Measurements from ENCODE around the gene ERI2.

The ERI2 gene

DNA sequence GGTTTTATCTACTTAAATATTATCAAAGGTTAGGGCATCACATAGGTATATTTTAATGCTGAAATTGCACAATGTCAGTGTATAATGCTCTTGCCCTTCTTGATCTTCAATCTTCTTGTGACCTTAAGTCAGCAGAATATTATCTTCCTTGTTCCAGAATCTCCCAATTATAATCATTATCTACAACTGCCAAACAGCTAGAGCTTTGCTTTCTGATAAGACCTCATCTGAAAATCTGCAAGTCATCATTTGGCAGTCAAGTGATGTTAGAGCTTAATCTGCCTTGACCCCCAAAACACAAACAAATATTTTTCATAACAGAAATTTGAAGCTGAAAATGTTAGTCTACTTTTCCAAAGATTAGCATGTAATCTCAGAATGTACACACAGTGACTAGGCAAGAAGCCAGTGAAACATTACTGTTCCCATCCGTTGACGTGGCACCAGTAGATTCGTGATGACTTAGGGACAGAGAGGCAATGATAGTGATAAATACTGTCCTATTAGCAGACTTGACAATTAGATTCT, 19.8 kb upstream of the ERI2 start:
- ChIA-PET CTCF (interaction anchor here (2.3 to 4.1 kb wide), 2 partner anchors 11 to 22 kb away, joined by 7 to 25 read pairs; no protein-coding TSS in a partner anchor), POLR2A (no interaction called here)
- TF ChIP-seq, protein P1, sequence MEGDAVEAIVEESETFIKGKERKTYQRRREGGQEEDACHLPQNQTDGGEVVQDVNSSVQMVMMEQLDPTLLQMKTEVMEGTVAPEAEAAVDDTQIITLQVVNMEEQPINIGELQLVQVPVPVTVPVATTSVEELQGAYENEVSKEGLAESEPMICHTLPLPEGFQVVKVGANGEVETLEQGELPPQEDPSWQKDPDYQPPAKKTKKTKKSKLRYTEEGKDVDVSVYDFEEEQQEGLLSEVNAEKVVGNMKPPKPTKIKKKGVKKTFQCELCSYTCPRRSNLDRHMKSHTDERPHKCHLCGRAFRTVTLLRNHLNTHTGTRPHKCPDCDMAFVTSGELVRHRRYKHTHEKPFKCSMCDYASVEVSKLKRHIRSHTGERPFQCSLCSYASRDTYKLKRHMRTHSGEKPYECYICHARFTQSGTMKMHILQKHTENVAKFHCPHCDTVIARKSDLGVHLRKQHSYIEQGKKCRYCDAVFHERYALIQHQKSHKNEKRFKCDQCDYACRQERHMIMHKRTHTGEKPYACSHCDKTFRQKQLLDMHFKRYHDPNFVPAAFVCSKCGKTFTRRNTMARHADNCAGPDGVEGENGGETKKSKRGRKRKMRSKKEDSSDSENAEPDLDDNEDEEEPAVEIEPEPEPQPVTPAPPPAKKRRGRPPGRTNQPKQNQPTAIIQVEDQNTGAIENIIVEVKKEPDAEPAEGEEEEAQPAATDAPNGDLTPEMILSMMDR (IDR thresholded peaks at IDR 0.05; ENCODE audit: control extremely low read depth, extremely low read depth, low read depth, missing control alignments), result no peak
- no peak for DNase-seq (ENCODE audit: extremely low spot score)

DNA sequence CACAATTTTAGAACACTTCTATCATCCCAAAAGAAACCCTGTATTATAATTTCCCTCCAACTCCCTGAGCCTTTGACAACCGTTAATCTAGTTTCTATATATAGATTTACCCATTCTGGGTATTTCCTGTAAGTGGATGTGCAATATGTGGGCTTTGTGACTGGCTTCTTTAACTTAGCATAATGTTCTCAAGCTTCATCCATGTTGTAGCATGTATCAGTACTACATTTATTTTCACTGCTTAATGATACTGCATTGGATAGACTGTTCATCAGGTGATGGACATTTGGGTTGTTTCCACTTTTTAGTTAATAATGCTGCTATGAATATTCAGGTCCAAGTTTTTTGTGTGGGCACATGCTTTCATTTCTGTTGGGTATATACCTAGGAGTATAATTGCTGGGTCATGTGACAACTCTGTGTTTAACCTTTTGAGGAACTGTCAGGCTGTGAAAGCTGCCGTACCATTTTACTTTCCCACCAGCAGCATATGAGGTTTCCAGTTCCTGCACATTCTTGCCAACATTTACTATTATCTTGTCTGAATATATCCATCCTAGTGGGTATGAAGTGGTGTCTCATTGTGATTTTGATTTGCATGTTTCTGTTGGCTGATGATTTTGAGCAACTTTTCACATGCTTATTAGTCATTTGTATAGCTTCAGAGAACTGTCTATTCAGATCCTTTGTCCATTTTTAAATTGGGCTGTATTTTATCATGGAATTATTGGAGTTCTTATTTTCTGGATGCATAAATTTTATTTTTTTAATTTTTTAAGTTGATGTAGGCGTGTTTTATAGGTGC, 16.5 kb upstream of the ERI2 start:
- TF ChIP-seq, protein P1 (IDR thresholded peaks at IDR 0.05; ENCODE audit: control extremely low read depth, extremely low read depth, low read depth, missing control alignments), result no peak
- ChIA-PET POLR2A (no interaction called here), CTCF (no interaction called here)
- DNase-seq (ENCODE audit: extremely low spot score), result no peak

DNA sequence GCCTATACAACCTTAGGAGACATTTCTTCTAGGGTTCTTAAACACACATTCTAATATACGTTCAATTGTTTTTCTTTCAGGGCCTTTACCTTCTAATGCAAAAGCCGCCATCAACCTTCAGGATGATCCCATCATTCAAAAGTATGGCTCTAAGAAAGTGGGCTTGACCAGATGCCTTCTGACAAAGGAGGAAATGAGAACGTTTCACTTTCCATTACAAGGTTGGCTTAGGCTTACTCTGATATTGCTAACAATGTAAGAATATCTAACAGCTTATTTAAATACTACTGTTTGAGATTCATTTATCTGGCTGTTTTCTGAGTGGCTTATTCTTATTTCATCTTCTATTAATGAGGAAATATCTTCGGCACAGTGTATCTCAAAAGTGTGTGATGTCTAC, 15.4 kb upstream of the ERI2 start:
- ChIA-PET CTCF (interaction anchor here (1.2 kb wide), 1 partner anchor 9 kb away, joined by 4 read pairs; no protein-coding TSS in a partner anchor), POLR2A (no interaction called here)
- DNase-seq (ENCODE audit: extremely low spot score), result no peak
- TF ChIP-seq, protein P1 (IDR thresholded peaks at IDR 0.05; ENCODE audit: control extremely low read depth, extremely low read depth, low read depth, missing control alignments), result no peak

DNA sequence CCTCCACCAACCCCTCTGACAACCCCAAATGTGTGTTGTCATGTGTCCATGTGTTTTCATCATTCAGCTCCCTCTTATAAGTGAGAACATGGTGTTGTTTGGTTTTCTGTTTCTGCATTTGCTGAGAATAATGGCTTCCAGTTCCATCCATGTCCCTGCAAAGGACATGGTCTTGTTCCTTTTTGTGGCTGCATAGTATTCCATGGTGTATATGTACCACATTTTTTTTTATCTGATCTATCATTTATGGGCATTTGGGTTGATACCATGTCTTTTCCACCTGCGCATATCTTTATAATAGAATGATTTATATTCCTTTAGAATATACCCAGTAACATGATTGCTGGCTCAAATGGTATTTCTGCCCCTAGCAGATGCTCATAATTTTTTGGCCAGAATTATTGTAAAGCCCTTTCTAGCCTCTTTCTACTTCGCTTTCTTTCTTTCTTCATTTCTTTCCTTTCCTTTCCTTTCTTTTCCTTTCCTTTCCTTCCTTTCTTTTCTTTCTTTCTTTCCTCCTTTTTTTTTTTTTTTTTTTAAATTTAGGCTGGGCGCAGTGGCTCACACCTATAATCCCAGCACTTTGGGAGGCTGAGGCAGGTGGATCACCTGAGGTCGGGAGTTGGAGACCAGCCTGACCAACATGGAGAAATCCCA, 12.8 kb upstream of the ERI2 start:
- POLR2A ChIA-PET, result no interaction called here

GRCh38 chr16:20814784-20815183, 8.5 kb upstream of the ERI2 start:
- POLR2A ChIA-PET, result no interaction called here
- TF ChIP-seq, protein P1 (IDR thresholded peaks at IDR 0.05; ENCODE audit: control extremely low read depth, extremely low read depth, low read depth, missing control alignments), result no peak

More for the DNA sequence above, 12.8 kb upstream of the ERI2 start:
- TF ChIP-seq, protein P1 (IDR thresholded peaks at IDR 0.05; ENCODE audit: control extremely low read depth, extremely low read depth, low read depth, missing control alignments), result no peak
- CTCF ChIA-PET, result interaction anchor here (1.1 to 3.9 kb wide), 3 partner anchors 11 to 30 kb away, joined by 3 to 18 read pairs (median 7); partner anchors contain the start of genes ERI2 and REXO5
- no peak for DNase-seq (ENCODE audit: extremely low spot score)

GRCh38 chr16:20812510-20812909, 6.2 kb upstream of the ERI2 start:
- POLR2A ChIA-PET, result no interaction called here
- CTCF ChIA-PET, result interaction anchor here (0.9 to 1.6 kb wide), 4 partner anchors 9 to 272 kb away, joined by 3 to 4 read pairs (median 4); no protein-coding TSS in a partner anchor
- no peak for DNase-seq (ENCODE audit: extremely low spot score)
- TF ChIP-seq, protein P1 (IDR thresholded peaks at IDR 0.05; ENCODE audit: control extremely low read depth, extremely low read depth, low read depth, missing control alignments), result no peak

More at GRCh38 chr16:20814784-20815183, 8.5 kb upstream of the ERI2 start:
- CTCF ChIA-PET, result interaction anchor here (0.9 to 2.1 kb wide), 4 partner anchors 8 to 38 kb away, joined by 3 to 7 read pairs (median 5); no protein-coding TSS in a partner anchor
- no peak for DNase-seq (ENCODE audit: extremely low spot score)

Measured in GM10248 (cell line).